Neural progenitor cell (in vitro differentiated cells): ENCODE results near the gene PDGFB. TPM values are rescaled to one million over a fixed set of nuclear protein-coding genes. Genes with fewer than 3 reads are reported as not detected.
A peak's percentile ranks its signal among the peaks of the same experiment; 100 is the strongest.

Source experiments
- DNase-seq: peaks from one replicate; pipeline ENCODE4 v3.0.0-alpha.2; 2016; ENCODE audit warnings: low spot score
- H2AFZ ChIP-seq: fragments of 200-600 bp; sonication (generic); replicated peaks from 2 replicates; pipeline ENCODE4 v1.6.1; 2016; ENCODE audit warnings: antibody characterized with exemption
- H3F3A ChIP-seq: fragments of 200-600 bp; sonication (generic); 2 replicates; pipeline ENCODE4 v1.6.1; 2016; ENCODE audit warnings: antibody characterized with exemption, low read depth
- H3K27ac ChIP-seq: fragments of 200-600 bp; sonication (generic); 2 replicates; pipeline ENCODE4 v1.5.1; 2016; ENCODE audit warnings: mild to moderate bottlenecking
- H3K27me3 ChIP-seq: fragments of 200-600 bp; sonication (generic); 2 replicates; pipeline ENCODE4 v1.6.1; 2016; ENCODE audit warnings: mild to moderate bottlenecking, moderate library complexity
- H3K36me3 ChIP-seq: fragments of 200-600 bp; sonication (generic); 2 replicates; pipeline ENCODE4 v1.5.1; 2016
- H3K4me1 ChIP-seq: fragments of 200-600 bp; sonication (generic); 2 replicates; pipeline ENCODE4 v1.6.1; 2016; ENCODE audit warnings: mixed run types
- H3K4me2 ChIP-seq: fragments of 200-600 bp; sonication (generic); 2 replicates; pipeline ENCODE4 v1.6.1; 2016
- H3K4me3 ChIP-seq: fragments of 200-600 bp; sonication (generic); 2 replicates; pipeline ENCODE4 v1.5.1; 2016
- H3K79me2 ChIP-seq: fragments of 200-600 bp; sonication (generic); 2 replicates; pipeline ENCODE4 v1.6.1; 2016; ENCODE audit warnings: low read depth
- H3K9ac ChIP-seq: fragments of 200-600 bp; sonication (generic); 2 replicates; pipeline ENCODE4 v1.6.1; 2016
- H3K9me3 ChIP-seq: fragments of 200-600 bp; sonication (generic); 2 replicates; pipeline ENCODE4 v1.5.1; 2016; ENCODE audit warnings: low read depth
- H4K20me1 ChIP-seq: fragments of 200-600 bp; sonication (generic); 2 replicates; pipeline ENCODE4 v1.6.1; 2016; ENCODE audit warnings: low read depth
- H3K27ac Mint-ChIP-seq: 3 replicates; pipeline ENCODE4 v1.8.0; 2021; ENCODE audit warnings: mixed read lengths
- H3K27me3 Mint-ChIP-seq: 2 replicates; pipeline ENCODE4 v1.8.0; 2022; ENCODE audit warnings: low read depth, mild to moderate bottlenecking, inconsistent platforms, moderate library complexity, mixed read lengths; ENCODE audit not compliant: insufficient read depth
- H3K36me3 Mint-ChIP-seq: 3 replicates; pipeline ENCODE4 v1.8.0; 2021; ENCODE audit warnings: mixed read lengths
- H3K4me1 Mint-ChIP-seq: 3 replicates; pipeline ENCODE4 v1.8.0; 2021; ENCODE audit warnings: mixed read lengths
- H3K4me3 Mint-ChIP-seq: 3 replicates; pipeline ENCODE4 v1.8.0; 2021; ENCODE audit warnings: mild to moderate bottlenecking, moderate library complexity, mixed read lengths
- H3K9me3 Mint-ChIP-seq: 3 replicates; pipeline ENCODE4 v1.8.0; 2020; ENCODE audit warnings: mixed read lengths
- EZH2 ChIP-seq: fragments of 200-600 bp; sonication (generic); IDR thresholded peaks from 2 replicates; pipeline ENCODE4 v1.6.1; 2017; ENCODE audit warnings: antibody characterized with exemption, mild to moderate bottlenecking, moderate library complexity
- EZH2phosphoT487 ChIP-seq: fragments of 200-600 bp; sonication (generic); IDR thresholded peaks from 2 replicates; pipeline ENCODE4 v1.6.1; 2017; ENCODE audit warnings: antibody characterized with exemption
- total RNA-seq: library from RNA; depleted of rRNA; stranded (reverse); fragments of >200 nt; gene quantifications from 2 replicates; pipeline ENCODE4 v1.2.3, GENCODE V29; 2015; ENCODE audit warnings: low replicate concordance
- TF ChIP-seq, protein P1 (sequence below): fragments of 200-600 bp; sonication (generic); IDR thresholded peaks from 2 replicates; pipeline ENCODE4 v1.5.1; 2017; ENCODE audit warnings: antibody characterized with exemption, mild to moderate bottlenecking

PDGFB gene
- 0.15 and 0.65 TPM in 2 replicates for total RNA-seq

DNA sequence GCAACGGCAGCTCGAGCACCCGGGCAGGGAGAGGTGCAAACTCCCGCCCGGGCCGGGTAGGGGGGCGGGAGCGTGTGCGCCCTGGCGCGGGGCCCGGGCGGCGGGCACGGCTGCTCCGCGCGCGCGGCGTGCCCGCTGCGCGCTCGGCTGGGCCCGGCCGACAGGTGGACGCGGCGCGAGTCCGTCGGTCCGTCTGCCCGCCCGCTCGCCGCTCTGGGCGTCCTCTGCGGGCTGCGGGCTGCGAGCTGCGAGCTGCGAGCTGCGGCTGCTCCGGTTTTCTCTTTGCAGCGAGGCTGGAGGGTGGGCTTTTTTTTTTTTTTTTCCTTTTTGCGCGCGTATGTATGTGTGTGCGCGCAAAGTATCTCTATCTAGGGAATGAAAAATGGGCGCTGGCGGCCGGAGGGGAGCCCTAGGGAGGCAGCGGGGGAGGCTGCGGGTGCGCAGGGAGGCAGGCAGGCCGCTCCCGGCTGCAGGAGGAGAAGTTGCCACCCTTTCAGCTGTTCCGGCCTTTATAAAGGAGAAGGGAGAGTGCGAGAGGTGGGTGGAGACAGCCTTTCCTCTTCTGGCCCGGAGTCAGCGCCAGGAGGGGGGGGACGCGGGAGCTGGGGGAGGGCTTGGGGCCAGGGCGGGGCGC lies at the start of gene PDGFB:
Gene PDGFB (minus strand): TSS at position 487 of the 634 bp plus-strand sequence. CDS start 1,019 bp downstream, outside the sequence.
- H3K4me3 Mint-ChIP-seq, result peak within 1 kb of the TSS; percentile 85
- H3K27me3 Mint-ChIP-seq, result peaks cover 63% of the 10 kb centered on the region
- H3K9me3 ChIP-seq, result no peaks in the 10 kb centered on the region
- no peak within 1 kb of the TSS for H3K27ac ChIP-seq
- H3F3A ChIP-seq, result peaks cover 21% of the 10 kb centered on the region
- H3K27ac Mint-ChIP-seq, result no peak within 1 kb of the TSS
- peaks cover 31% of the 10 kb centered on the region for H3K4me1 Mint-ChIP-seq
- H3K4me3 ChIP-seq, result peak within 1 kb of the TSS; percentile 61
- no peak within 1 kb of the TSS for H3K9ac ChIP-seq
- peaks cover 24% of the 10 kb centered on the region for H3K4me1 ChIP-seq
- H3K36me3 ChIP-seq, result no peaks in the 10 kb centered on the region
- peaks cover 93% of the 10 kb centered on the region for H3K27me3 ChIP-seq
- no peaks in the 10 kb centered on the region for H3K9me3 Mint-ChIP-seq
- no peaks in the 10 kb centered on the region for H3K79me2 ChIP-seq
- H3K36me3 Mint-ChIP-seq, result no peaks in the 10 kb centered on the region
- TF ChIP-seq EZH2, result peak; percentile 76
- TF ChIP-seq, protein P1, sequence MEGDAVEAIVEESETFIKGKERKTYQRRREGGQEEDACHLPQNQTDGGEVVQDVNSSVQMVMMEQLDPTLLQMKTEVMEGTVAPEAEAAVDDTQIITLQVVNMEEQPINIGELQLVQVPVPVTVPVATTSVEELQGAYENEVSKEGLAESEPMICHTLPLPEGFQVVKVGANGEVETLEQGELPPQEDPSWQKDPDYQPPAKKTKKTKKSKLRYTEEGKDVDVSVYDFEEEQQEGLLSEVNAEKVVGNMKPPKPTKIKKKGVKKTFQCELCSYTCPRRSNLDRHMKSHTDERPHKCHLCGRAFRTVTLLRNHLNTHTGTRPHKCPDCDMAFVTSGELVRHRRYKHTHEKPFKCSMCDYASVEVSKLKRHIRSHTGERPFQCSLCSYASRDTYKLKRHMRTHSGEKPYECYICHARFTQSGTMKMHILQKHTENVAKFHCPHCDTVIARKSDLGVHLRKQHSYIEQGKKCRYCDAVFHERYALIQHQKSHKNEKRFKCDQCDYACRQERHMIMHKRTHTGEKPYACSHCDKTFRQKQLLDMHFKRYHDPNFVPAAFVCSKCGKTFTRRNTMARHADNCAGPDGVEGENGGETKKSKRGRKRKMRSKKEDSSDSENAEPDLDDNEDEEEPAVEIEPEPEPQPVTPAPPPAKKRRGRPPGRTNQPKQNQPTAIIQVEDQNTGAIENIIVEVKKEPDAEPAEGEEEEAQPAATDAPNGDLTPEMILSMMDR, result no peak
- TF ChIP-seq EZH2phosphoT487, result peak; percentile 80
- H4K20me1 ChIP-seq, result peaks cover 4% of the 10 kb centered on the region
- peak within 1 kb of the TSS; percentile 98 for H3K4me2 ChIP-seq
- no peak within 1 kb of the TSS for H2AFZ ChIP-seq
- DNase-seq, result peak; percentile 57

DNA sequence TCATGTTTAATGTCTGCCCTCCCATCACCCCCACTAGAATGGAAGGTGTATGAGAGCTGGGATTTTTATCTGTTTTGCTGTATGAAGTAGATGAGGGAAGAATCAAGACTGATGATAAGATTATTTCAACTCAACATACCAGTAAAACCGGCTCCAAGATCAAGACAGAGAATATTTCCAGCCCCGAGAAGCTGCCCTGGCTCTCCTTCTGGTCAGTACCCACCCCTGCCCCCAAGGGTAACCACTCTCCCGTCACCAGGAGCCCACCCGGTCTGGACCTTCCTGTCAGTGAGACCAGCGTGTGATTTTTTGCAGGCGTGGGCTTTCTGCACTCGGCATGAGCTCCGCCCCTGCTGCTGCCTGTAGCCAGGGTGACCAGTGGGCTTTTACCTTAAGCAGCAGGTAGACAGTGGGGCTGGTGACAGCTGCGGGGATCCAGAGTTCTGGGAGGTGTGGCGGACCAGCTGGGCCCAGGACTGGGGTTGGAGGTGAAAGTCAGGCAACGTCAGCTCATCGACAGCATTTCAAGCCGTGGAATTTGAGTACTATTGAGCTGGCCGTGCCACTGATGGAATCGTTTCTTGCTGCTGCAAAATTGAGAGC lies 49.1 kb upstream of the PDGFB start:
- Histone ChIP-seq H3K27me3 (no peaks in the 10 kb centered on the region), H3K9me3 (no peaks in the 10 kb centered on the region), H3K36me3 (no peaks in the 10 kb centered on the region), H3K27ac (no peak overlapping the region), H2AFZ (no peak overlapping the region), H3K4me3 (no peak overlapping the region), H3K4me1 (peaks cover 7% of the 10 kb centered on the region), H3K4me2 (no peak overlapping the region), H4K20me1 (no peaks in the 10 kb centered on the region), H3K9ac (no peak overlapping the region), H3K79me2 (no peaks in the 10 kb centered on the region), H3F3A (peaks cover 27% of the 10 kb centered on the region)
- Mint-ChIP-seq H3K27me3 (peaks cover 5% of the 10 kb centered on the region), H3K4me3 (no peak overlapping the region), H3K9me3 (no peaks in the 10 kb centered on the region), H3K36me3 (no peaks in the 10 kb centered on the region), H3K4me1 (peaks cover 38% of the 10 kb centered on the region), H3K27ac (no peak overlapping the region)
- no peak for DNase-seq
- TF ChIP-seq EZH2phosphoT487, result no peak
- no peak for TF ChIP-seq EZH2
- TF ChIP-seq, protein P1, result no peak

DNA sequence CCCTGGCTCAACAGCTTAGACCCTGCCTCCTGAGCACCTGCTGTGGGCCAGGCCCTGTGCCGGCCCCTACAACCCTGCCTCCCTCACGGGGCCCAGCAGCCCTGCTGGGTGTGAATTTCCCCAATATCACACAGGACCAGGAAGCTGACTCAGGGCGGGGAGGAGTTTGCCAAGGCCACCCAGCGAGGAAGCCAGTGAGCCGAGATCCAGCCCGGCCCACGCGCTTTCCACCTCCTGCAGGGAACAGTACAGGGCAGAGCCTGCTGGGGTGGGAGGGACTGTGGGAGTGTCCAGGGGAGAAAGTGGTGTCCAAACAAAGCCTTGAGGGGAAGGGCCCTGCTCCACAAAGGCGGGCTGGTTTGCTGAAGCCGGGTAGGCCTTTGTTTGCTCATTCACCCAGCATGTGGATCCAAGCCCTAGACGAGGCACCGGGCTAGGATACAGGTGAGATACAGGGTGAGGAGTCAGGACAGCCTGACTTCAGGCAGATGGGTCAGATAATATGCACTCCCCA lies 47.8 kb upstream of the PDGFB start:
- H3K9me3 Mint-ChIP-seq, result no peaks in the 10 kb centered on the region
- Histone ChIP-seq H4K20me1 (no peaks in the 10 kb centered on the region), H3K27ac (no peak overlapping the region), H2AFZ (no peak overlapping the region), H3K79me2 (no peaks in the 10 kb centered on the region), H3K9ac (no peak overlapping the region), H3K9me3 (no peaks in the 10 kb centered on the region), H3K4me1 (peaks cover 7% of the 10 kb centered on the region), H3K36me3 (no peaks in the 10 kb centered on the region), H3K4me3 (no peak overlapping the region), H3F3A (peaks cover 20% of the 10 kb centered on the region), H3K4me2 (no peak overlapping the region), H3K27me3 (no peaks in the 10 kb centered on the region)
- peaks cover 5% of the 10 kb centered on the region for H3K27me3 Mint-ChIP-seq
- H3K36me3 Mint-ChIP-seq, result no peaks in the 10 kb centered on the region
- peaks cover 34% of the 10 kb centered on the region for H3K4me1 Mint-ChIP-seq
- DNase-seq, result peak; percentile 77
- H3K27ac Mint-ChIP-seq, result peak overlapping the region; percentile 95
- no peak overlapping the region for H3K4me3 Mint-ChIP-seq
- TF ChIP-seq EZH2, result no peak

DNA sequence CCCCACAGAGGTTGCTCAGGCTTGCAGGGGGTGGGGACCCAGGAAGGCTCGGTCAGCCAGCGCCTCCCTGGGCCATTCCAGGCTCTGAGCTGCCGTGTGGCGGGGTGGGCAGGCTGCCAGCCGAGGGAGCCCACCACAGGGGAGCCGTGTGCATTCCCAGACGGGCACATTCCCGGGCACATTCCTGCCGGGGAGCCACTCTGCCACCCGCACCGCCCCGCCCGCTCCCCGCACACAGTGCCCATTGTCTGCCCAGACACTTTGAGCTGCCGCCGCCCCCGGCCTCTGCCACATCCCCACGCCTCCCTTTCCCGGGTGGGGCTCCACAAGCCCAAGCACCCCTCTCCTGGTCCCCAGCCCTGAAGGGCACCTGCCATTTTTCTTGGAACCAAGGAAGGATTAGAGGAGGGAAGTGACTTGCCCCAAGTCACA lies 47.3 kb upstream of the PDGFB start:
- Histone ChIP-seq H4K20me1 (no peaks in the 10 kb centered on the region), H3K9ac (no peak overlapping the region), H3F3A (peaks cover 20% of the 10 kb centered on the region), H3K4me2 (no peak overlapping the region), H2AFZ (no peak overlapping the region), H3K9me3 (no peaks in the 10 kb centered on the region), H3K4me1 (peaks cover 7% of the 10 kb centered on the region), H3K27ac (no peak overlapping the region), H3K36me3 (no peaks in the 10 kb centered on the region), H3K79me2 (no peaks in the 10 kb centered on the region), H3K27me3 (no peaks in the 10 kb centered on the region), H3K4me3 (no peak overlapping the region)
- H3K9me3 Mint-ChIP-seq, result no peaks in the 10 kb centered on the region
- H3K4me3 Mint-ChIP-seq, result no peak overlapping the region
- H3K27me3 Mint-ChIP-seq, result peaks cover 5% of the 10 kb centered on the region
- no peaks in the 10 kb centered on the region for H3K36me3 Mint-ChIP-seq
- no peak for DNase-seq
- H3K27ac Mint-ChIP-seq, result no peak overlapping the region
- H3K4me1 Mint-ChIP-seq, result peaks cover 37% of the 10 kb centered on the region
- TF ChIP-seq EZH2 (no peak), EZH2phosphoT487 (no peak)
- TF ChIP-seq, protein P1, result no peak
